Measurements from ENCODE around the gene WDFY3.

WDFY3 gene

DNA sequence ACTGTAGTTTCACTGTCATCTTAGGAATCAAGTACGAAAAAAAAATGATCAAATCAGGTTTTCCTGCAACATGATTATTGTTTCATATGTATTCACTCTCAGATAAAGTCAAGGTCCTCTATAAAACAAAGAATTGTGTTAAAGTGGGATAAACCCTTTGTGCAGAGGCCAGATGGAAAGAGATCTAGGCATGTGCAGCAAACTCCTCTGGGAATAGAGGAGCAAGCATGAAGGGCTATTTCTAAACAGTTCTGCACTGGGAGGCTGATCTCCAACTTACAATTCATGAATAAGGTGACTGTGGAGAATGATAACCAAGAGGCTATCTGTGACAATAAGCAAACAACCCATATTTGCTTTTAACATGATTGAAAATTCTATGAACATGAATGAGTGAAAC lies 2.4 kb upstream of the WDFY3 start:
- Histone ChIP-seq H3K27me3 (ENCODE audit: control insufficient read depth, insufficient read depth, low read length) (no peaks in the 10 kb centered on the region), H3K9me3 (ENCODE audit: control insufficient read depth, low read length) (no peaks in the 10 kb centered on the region), H3K9ac (no peak overlapping the region), H3K4me3 (ENCODE audit: low read depth, low read length) (no peak overlapping the region), H3K4me2 (ENCODE audit: low read length) (no peak overlapping the region), H3K27ac (no peak overlapping the region), H3K4me1 (no peaks in the 10 kb centered on the region), H2AFZ (no peak overlapping the region), H3K36me3 (ENCODE audit: control insufficient read depth, insufficient read depth, low read length) (no peaks in the 10 kb centered on the region), H3K79me2 (peaks cover 5% of the 10 kb centered on the region)
- TF ChIP-seq, protein P1, sequence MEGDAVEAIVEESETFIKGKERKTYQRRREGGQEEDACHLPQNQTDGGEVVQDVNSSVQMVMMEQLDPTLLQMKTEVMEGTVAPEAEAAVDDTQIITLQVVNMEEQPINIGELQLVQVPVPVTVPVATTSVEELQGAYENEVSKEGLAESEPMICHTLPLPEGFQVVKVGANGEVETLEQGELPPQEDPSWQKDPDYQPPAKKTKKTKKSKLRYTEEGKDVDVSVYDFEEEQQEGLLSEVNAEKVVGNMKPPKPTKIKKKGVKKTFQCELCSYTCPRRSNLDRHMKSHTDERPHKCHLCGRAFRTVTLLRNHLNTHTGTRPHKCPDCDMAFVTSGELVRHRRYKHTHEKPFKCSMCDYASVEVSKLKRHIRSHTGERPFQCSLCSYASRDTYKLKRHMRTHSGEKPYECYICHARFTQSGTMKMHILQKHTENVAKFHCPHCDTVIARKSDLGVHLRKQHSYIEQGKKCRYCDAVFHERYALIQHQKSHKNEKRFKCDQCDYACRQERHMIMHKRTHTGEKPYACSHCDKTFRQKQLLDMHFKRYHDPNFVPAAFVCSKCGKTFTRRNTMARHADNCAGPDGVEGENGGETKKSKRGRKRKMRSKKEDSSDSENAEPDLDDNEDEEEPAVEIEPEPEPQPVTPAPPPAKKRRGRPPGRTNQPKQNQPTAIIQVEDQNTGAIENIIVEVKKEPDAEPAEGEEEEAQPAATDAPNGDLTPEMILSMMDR (IDR thresholded peaks at IDR 0.05): no peak

GRCh38 chr4:84967243-84967690 lies 777 bp upstream of the WDFY3 start:
- TF ChIP-seq, protein P1 (IDR thresholded peaks at IDR 0.05): no peak
- Histone ChIP-seq H3K79me2 (peaks cover 14% of the 10 kb centered on the region), H3K27me3 (ENCODE audit: control insufficient read depth, insufficient read depth, low read length) (no peaks in the 10 kb centered on the region), H3K4me3 (ENCODE audit: low read depth, low read length) (peak overlapping the region; percentile 80), H3K9me3 (ENCODE audit: control insufficient read depth, low read length) (no peaks in the 10 kb centered on the region), H3K4me1 (no peaks in the 10 kb centered on the region), H3K9ac (peak overlapping the region; percentile 43), H3K27ac (peak overlapping the region; percentile 79), H2AFZ (peak overlapping the region; percentile 89), H3K36me3 (ENCODE audit: control insufficient read depth, insufficient read depth, low read length) (no peaks in the 10 kb centered on the region), H3K4me2 (ENCODE audit: low read length) (peak overlapping the region; percentile 77)

GRCh38 chr4:84965553-84966381 lies 723 bp downstream of the WDFY3 start:
- H3K27me3 ChIP-seq (ENCODE audit: control insufficient read depth, insufficient read depth, low read length): no peaks in the 10 kb centered on the region
- no peaks in the 10 kb centered on the region for H3K4me1 ChIP-seq
- H3K36me3 ChIP-seq (ENCODE audit: control insufficient read depth, insufficient read depth, low read length): no peaks in the 10 kb centered on the region
- peak overlapping the region; percentile 81 for H3K4me2 ChIP-seq (ENCODE audit: low read length)
- H3K9me3 ChIP-seq (ENCODE audit: control insufficient read depth, low read length): no peaks in the 10 kb centered on the region
- H3K79me2 ChIP-seq: peaks cover 16% of the 10 kb centered on the region
- TF ChIP-seq, protein P1 (IDR thresholded peaks at IDR 0.05): no peak
- peak overlapping the region; percentile 80 for H3K4me3 ChIP-seq (ENCODE audit: low read depth, low read length)
- H2AFZ ChIP-seq: peak overlapping the region; percentile 66
- H3K27ac ChIP-seq: peak overlapping the region; percentile 79
- H3K9ac ChIP-seq: no peak overlapping the region

GRCh38 chr4:84964995-84965552 lies 1.4 kb downstream of the WDFY3 start:
- Histone ChIP-seq H3K4me2 (ENCODE audit: low read length) (peak overlapping the region; percentile 81), H3K79me2 (peaks cover 17% of the 10 kb centered on the region), H3K27ac (no peak overlapping the region), H3K9me3 (ENCODE audit: control insufficient read depth, low read length) (no peaks in the 10 kb centered on the region), H3K36me3 (ENCODE audit: control insufficient read depth, insufficient read depth, low read length) (no peaks in the 10 kb centered on the region), H3K4me3 (ENCODE audit: low read depth, low read length) (peak overlapping the region; percentile 71), H3K27me3 (ENCODE audit: control insufficient read depth, insufficient read depth, low read length) (no peaks in the 10 kb centered on the region), H3K4me1 (no peaks in the 10 kb centered on the region), H3K9ac (no peak overlapping the region), H2AFZ (peak overlapping the region; percentile 66)
- TF ChIP-seq, protein P1 (IDR thresholded peaks at IDR 0.05): no peak
